Measurements from ENCODE around the gene CYP2A6.
"Not testable (repeated sequence)": the region's sequence is repeated elsewhere in the genome, so short reads cannot be mapped to it uniquely, and the experiment has no call there.

The CYP2A6 gene, protein sequence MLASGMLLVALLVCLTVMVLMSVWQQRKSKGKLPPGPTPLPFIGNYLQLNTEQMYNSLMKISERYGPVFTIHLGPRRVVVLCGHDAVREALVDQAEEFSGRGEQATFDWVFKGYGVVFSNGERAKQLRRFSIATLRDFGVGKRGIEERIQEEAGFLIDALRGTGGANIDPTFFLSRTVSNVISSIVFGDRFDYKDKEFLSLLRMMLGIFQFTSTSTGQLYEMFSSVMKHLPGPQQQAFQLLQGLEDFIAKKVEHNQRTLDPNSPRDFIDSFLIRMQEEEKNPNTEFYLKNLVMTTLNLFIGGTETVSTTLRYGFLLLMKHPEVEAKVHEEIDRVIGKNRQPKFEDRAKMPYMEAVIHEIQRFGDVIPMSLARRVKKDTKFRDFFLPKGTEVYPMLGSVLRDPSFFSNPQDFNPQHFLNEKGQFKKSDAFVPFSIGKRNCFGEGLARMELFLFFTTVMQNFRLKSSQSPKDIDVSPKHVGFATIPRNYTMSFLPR

GRCh38 chr19:40850277-40850676, at the start of gene CYP2A6:
TSS of gene CYP2A6 (minus strand) at chr19:40850447. CDS start at chr19:40850426, 21 bp downstream.
- not testable (repeated sequence) for DNase-seq

GRCh38 chr19:40899964-40900363, 49.7 kb upstream of the CYP2A6 start:
- DNase-seq = peak; percentile 59

GRCh38 chr19:40896843-40897789, 46.9 kb upstream of the CYP2A6 start:
- DNase-seq = not testable (repeated sequence)

- DNase-seq = no peak
Measured at GRCh38 chr19:40896418-40896796, 46.2 kb upstream of the CYP2A6 start.

DNA sequence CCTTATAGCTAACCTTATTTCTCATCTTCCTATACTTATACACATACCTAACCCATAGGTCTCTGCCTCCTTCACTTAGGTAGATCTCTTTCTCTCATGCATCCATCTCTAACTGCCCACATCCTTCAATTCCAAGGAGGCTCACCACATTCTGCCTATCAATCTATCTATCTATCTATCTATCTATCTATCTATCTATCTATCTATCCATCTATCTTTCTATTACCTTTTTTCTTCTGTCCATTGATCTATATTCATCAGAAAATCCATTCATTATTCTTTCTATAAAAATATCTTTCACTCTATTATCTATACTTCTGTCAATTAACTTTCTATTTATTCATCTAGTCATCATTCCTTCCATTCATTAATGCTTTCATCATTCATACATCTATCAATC, 42.9 kb upstream of the CYP2A6 start:
- no peak for DNase-seq

DNA sequence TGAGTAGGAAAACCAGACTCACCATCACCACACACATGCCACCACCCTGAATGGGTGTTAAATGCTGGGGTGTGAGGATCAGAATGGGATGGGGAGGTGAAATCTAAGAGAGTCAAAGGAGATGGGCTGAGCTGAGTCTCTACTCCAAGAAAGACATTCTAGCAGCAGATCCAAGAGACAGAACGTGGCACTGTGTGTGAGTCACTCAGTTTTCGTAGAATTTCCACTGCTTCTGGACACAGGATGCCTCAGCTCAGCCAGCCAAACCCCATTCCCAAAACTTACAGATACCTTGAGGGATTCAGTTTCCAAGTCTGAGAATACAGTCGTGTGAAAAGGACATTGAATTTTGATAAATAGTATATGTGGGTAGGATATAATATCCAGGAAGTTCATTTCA, 39.1 kb upstream of the CYP2A6 start:
- DNase-seq = no peak

DNA sequence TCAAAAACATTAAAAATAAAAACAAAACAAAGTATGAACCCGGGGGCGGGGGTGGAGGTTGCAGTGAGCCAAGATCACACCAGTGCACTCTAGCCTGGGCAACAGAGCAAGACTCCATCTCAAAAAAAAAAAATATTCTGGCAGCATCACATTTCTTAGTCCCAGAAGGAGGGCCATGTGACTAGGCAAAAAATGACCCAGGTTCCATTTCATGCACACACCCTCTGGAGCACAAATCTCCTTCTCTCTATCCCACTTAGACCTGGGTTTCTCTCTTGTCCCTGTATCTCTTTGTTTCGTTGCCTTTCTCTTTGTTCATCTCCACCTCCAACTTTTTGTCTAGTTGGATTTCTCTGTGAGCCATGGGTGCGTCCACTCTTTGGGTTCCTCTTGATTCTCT, 37.9 kb upstream of the CYP2A6 start:
- DNase-seq = no peak

- not testable (repeated sequence) for DNase-seq
Measured at GRCh38 chr19:40884187-40884931, 34.1 kb upstream of the CYP2A6 start.

GRCh38 chr19:40882062-40882461, 31.8 kb upstream of the CYP2A6 start, which contains the start of gene CYP2A7:
TSS of gene CYP2A7 (minus strand) at chr19:40882231. CDS start at chr19:40882210, 21 bp downstream.
- not testable (repeated sequence) for DNase-seq

- not testable (repeated sequence) for DNase-seq
Measured at GRCh38 chr19:40879349-40879748, 29.1 kb upstream of the CYP2A6 start.

DNA sequence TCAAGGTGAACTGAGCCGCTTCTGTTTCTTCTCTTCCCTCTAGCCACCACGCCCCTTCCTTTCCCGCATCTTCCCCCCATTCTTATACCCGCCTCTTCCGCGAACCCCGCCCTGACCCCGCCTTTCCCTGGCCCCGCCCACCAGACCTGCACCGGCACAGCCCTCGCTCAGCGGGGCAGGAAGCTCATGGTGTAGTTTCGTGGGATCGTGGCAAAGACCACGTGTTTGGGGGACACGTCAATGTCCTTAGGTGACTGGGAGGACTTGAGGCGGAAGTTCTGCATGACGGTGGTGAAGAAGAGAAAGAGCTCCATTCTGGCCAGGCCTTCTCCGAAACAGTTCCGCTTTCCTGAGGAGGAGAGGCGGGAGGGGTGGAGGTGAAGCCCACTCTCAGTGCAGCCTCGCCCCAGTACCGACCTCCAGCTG, 25.3 kb upstream of the CYP2A6 start:
- DNase-seq = peak; percentile 91

GRCh38 chr19:40874874-40875273, 24.6 kb upstream of the CYP2A6 start:
- DNase-seq = not testable (repeated sequence)

GRCh38 chr19:40873873-40874272, 23.6 kb upstream of the CYP2A6 start:
- not testable (repeated sequence) for DNase-seq

DNA sequence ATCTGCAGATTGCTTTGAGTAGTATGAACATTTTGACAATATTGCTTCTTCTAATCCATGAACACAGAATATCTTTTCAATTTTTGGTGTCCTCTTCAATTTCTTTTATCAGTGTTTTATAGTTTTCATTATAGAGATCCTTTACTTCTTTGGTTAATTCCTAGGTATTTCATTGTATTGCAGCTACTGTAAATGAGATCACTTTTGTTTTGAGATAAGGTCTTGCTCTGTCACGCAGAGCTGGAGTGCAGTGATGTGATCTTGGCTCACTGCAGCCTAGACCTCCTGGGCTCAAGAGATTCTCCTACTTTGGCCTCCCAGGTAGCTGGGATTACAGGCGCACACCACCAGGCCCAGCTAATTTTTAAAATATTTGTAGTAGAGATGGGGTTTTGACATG, 22.0 kb upstream of the CYP2A6 start:
- no peak for DNase-seq

- DNase-seq = no peak
Measured at GRCh38 chr19:40867701-40868100, 17.5 kb upstream of the CYP2A6 start.

- DNase-seq = not testable (repeated sequence)
Measured at GRCh38 chr19:40864739-40865496, 14.7 kb upstream of the CYP2A6 start.

GRCh38 chr19:40862785-40863184, 12.5 kb upstream of the CYP2A6 start:
- no peak for DNase-seq

GRCh38 chr19:40862333-40862732, 12.1 kb upstream of the CYP2A6 start:
- no peak for DNase-seq

DNA sequence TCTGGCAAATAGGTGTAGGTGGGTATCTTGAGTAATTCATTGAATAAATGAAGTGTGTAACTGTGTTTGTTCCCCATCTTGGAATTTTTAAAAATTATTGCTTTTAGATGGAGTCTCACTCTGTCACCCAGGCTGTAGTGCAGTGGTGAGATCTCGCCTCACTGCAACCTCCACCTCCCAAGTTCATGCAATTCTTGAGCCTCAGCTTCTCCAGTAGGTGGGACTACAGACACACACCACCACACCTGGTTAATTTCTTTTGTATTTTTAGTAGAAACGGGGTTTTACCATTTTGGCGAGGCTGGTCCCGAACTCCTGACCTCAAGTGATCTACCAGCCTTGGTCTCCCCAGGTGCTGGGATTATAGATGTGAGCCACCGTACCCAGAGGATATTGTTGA, 7.9 kb upstream of the CYP2A6 start:
- no peak for DNase-seq

DNA sequence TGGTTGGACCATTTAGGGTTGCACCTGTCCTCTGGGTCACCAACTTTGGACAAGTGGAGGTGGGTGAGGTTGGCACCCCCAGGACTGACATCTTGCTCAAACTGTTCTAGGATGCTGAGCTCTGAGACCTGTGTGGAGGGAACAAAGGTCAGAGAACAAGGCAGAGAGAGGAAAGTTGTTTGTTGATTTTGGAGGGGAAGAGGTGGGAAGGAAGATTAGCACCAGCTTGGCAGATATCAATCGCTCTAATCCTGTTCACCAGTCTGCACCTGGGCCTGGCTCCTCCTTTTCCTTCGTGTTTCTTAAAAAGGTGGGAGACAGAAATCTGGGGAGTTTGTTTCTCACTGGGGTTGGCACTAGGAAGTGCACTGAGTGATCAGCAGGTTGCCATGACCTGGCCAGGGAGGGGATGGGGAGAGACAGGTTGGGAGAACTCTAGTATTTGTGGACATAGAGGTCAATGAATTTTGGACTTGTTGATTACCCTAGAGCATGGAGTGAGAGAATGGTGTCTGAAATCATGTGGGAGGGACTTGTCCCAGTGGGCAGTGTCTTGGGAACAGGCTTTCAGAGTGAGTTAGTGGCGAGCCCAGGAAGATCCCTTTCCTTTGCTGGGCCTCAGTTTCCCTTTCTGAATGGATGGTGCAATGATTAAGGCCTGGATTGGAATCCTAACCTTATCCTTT, 2.4 kb upstream of the CYP2A6 start:
- not testable (repeated sequence) for DNase-seq

DNA sequence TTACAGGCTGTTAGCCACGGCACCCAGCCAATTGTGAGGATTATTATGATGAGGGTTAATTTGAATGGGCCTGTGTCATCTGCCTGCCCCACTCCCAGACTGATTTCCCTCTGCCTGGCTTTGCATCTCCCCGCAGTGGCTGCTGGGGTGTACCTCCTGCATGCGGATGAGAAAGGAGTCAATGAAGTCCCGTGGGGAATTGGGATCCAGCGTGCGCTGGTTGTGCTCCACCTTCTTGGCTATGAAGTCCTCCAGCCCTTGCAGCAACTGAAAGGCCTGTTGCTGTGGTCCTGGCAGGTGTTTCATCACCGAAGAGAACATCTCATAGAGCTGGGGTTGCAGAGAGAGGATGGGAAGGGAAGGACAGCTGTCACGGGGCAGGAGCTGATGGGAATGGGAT, 3.5 kb downstream of the CYP2A6 start:
- DNase-seq = not testable (repeated sequence)

Data from activated CD8-positive, alpha-beta memory T cell treated with anti-CD3 and anti-CD28 coated beads, Interleukin-2, amount 50 U/mL, for 48 hours (primary cell).